H1 (cell line): ENCODE data around the gene TAX1BP3. TPM values are rescaled to one million over a fixed set of nuclear protein-coding genes. Genes with fewer than 3 reads are reported as not detected.

ENCODE experiments used
- CTCF ChIA-PET: fragments of 300-600 bp; sonication (Branson Sonifier 250); formaldehyde crosslinking; loops from one replicate; lab custom pipeline; 2021; ENCODE audit not compliant: partially characterized antibody; lab: Charles Lee
- POLR2A ChIA-PET: fragments of 300-600 bp; sonication (Branson Sonifier 250); formaldehyde crosslinking; loops from one replicate; lab custom pipeline; 2021; ENCODE audit warnings: inconsistent platforms; ENCODE audit not compliant: partially characterized antibody; lab: Charles Lee
- DNase-seq, 2 experiments: peaks; one replicate each; pipeline versions ENCODE4 v3.0.0 to v3.0.0-alpha.2; 2010 to 2022; ENCODE audit warnings: low spot score in 2 of 2, low read depth in 1 of 2, mixed read lengths in 1 of 2
- FAIRE-seq: peaks from 2 replicates; lab custom pipeline; 2011; peaks lifted over from hg19 to GRCh38; lab: Jason Lieb, UNC
- H2AFZ ChIP-seq: 2 replicates; pipeline ENCODE4 v1.8.1; 2012; ENCODE audit warnings: low read length, inconsistent platforms
- H2AK5ac ChIP-seq: 2 replicates; pipeline ENCODE4 v1.6.1; 2013; ENCODE audit warnings: low read depth, low read length
- H2BK120ac ChIP-seq: replicated peaks from 2 replicates; pipeline ENCODE3; 2013; ENCODE audit warnings: low read depth, low read length, inconsistent platforms
- H2BK12ac ChIP-seq: 2 replicates; pipeline ENCODE4 v1.6.1; 2013; ENCODE audit warnings: low read depth, low read length
- H2BK15ac ChIP-seq: 2 replicates; pipeline ENCODE4 v1.6.1; 2013; ENCODE audit warnings: low read length
- H2BK20ac ChIP-seq: 2 replicates; pipeline ENCODE4 v1.6.1; 2013; ENCODE audit warnings: low read length
- H2BK5ac ChIP-seq: 2 replicates; pipeline ENCODE4 v1.6.1; 2013; ENCODE audit warnings: low read depth, low read length
- H3K14ac ChIP-seq: 2 replicates; pipeline ENCODE4 v1.6.1; 2013; ENCODE audit warnings: inconsistent platforms; ENCODE audit not compliant: insufficient read length
- H3K18ac ChIP-seq: 2 replicates; pipeline ENCODE4 v1.6.1; 2013; ENCODE audit warnings: low read length; ENCODE audit errors: extremely low read depth
- H3K23ac ChIP-seq: 2 replicates; pipeline ENCODE4 v1.6.1; 2013; ENCODE audit warnings: inconsistent platforms; ENCODE audit not compliant: insufficient read length
- H3K23me2 ChIP-seq: 2 replicates; pipeline ENCODE4 v1.6.1; 2013; ENCODE audit warnings: low read depth, low read length
- H3K27ac ChIP-seq: 2 replicates; pipeline ENCODE4 v1.6.1; 2011; ENCODE audit warnings: low read depth, low read length, inconsistent platforms
- H3K27me3 ChIP-seq, 4 experiments: replicated peaks in 1 of 4; 1 replicate in 1 of 4; 2 replicates in 3 of 4; pipeline versions ENCODE4 v1.6.1 to v1.8.1; 2011 to 2013; ENCODE audit warnings: low read length in 3 of 4, mild to moderate bottlenecking in 3 of 4, inconsistent platforms in 2 of 4, mixed read lengths in 2 of 4, moderate library complexity in 1 of 4; ENCODE audit not compliant: control insufficient read depth in 3 of 4, insufficient read depth in 3 of 4; ENCODE audit errors: extremely low read depth in 1 of 4
- H3K36me3 ChIP-seq, 4 experiments: 2 replicates each; pipeline versions ENCODE4 v1.6.1 to v1.8.1; 2011 to 2013; ENCODE audit warnings: mild to moderate bottlenecking in 4 of 4, low read length in 3 of 4, moderate library complexity in 2 of 4, control low read depth in 1 of 4, inconsistent platforms in 1 of 4; ENCODE audit not compliant: insufficient read depth in 4 of 4, control insufficient read depth in 2 of 4
- H3K4ac ChIP-seq: replicated peaks from 2 replicates; pipeline ENCODE3; 2013; ENCODE audit warnings: low read length, low read depth, mixed read lengths, inconsistent platforms; ENCODE audit not compliant: insufficient read length
- H3K4me1 ChIP-seq, 4 experiments: replicated peaks in 1 of 4; 1 replicate in 1 of 4; 2 replicates in 3 of 4; pipeline versions ENCODE4 v1.6.1 to v1.8.1; 2011 to 2013; ENCODE audit warnings: low read length in 3 of 4, inconsistent platforms in 2 of 4, mixed read lengths in 1 of 4; ENCODE audit not compliant: insufficient read depth in 4 of 4, control insufficient read depth in 3 of 4
- H3K4me2 ChIP-seq, 2 experiments: 2 replicates each; pipeline versions ENCODE4 v1.6.1 to v1.8.1; 2011 to 2013; ENCODE audit warnings: low read depth in 2 of 2, low read length in 2 of 2, control low read depth in 1 of 2, inconsistent platforms in 1 of 2, mild to moderate bottlenecking in 1 of 2; ENCODE audit not compliant: insufficient read depth in 1 of 2
- H3K4me3 ChIP-seq, 4 experiments: fragments of 200-600, 300-600 bp in 1 of 4; sonication (generic), shearing (Covaris generic), sonication (Bioruptor Twin) in 1 of 4; 2 replicates each; pipeline versions ENCODE4 v1.5.1 to v1.8.1; 2011 to 2016; ENCODE audit warnings: low read length in 4 of 4, low read depth in 3 of 4, control low read depth in 2 of 4, inconsistent platforms in 2 of 4, mild to moderate bottlenecking in 2 of 4, mixed read lengths in 1 of 4, moderate library complexity in 1 of 4; ENCODE audit not compliant: insufficient read depth in 2 of 4; ENCODE audit errors: extremely low read depth in 1 of 4
- H3K56ac ChIP-seq: replicated peaks from 2 replicates; pipeline ENCODE3; 2013; ENCODE audit warnings: low read depth, mild to moderate bottlenecking, mixed read lengths, low read length, inconsistent platforms; ENCODE audit not compliant: insufficient read length
- H3K79me1 ChIP-seq: 2 replicates; pipeline ENCODE4 v1.6.1; 2013; ENCODE audit warnings: low read depth, low read length, control low read depth
- H3K79me2 ChIP-seq, 2 experiments: 2 replicates each; pipeline versions ENCODE4 v1.6.1 to v1.8.1; 2012 to 2013; ENCODE audit warnings: low read length in 2 of 2, mild to moderate bottlenecking in 2 of 2, inconsistent platforms in 1 of 2; ENCODE audit not compliant: insufficient read depth in 2 of 2, control insufficient read depth in 1 of 2
- H3K9ac ChIP-seq, 4 experiments: replicated peaks in 1 of 4; 1 replicate in 1 of 4; 2 replicates in 3 of 4; pipeline versions ENCODE4 v1.6.1 to v1.8.1; 2011 to 2013; ENCODE audit warnings: low read depth in 3 of 4, low read length in 3 of 4, control low read depth in 2 of 4, mild to moderate bottlenecking in 2 of 4, moderate library complexity in 2 of 4, inconsistent platforms in 1 of 4; ENCODE audit errors: extremely low read depth in 1 of 4
- H3K9me3 ChIP-seq, 2 experiments: 2 replicates each; pipeline versions ENCODE4 v1.6.1 to v1.8.1; 2012 to 2013; ENCODE audit warnings: mild to moderate bottlenecking in 2 of 2, moderate library complexity in 2 of 2, control low read depth in 1 of 2, inconsistent platforms in 1 of 2, low read depth in 1 of 2, low read length in 1 of 2, mixed read lengths in 1 of 2; ENCODE audit not compliant: insufficient read depth in 2 of 2
- H4K20me1 ChIP-seq, 2 experiments: replicated peaks in 1 of 2; 2 replicates each; pipeline versions ENCODE3 to v1.8.1; 2011 to 2013; ENCODE audit warnings: inconsistent platforms in 2 of 2, low read length in 2 of 2, mild to moderate bottlenecking in 1 of 2; ENCODE audit not compliant: insufficient read depth in 2 of 2, control insufficient read depth in 1 of 2
- H4K5ac ChIP-seq: 2 replicates; pipeline ENCODE4 v1.6.1; 2013; ENCODE audit warnings: low read length, low read depth, mixed read lengths, inconsistent platforms; ENCODE audit not compliant: insufficient read length
- H4K8ac ChIP-seq: 2 replicates; pipeline ENCODE4 v1.8.0; 2013; ENCODE audit warnings: mild to moderate bottlenecking, moderate library complexity, low read length, inconsistent platforms; ENCODE audit not compliant: insufficient read depth; ENCODE audit errors: extremely low read depth
- H4K91ac ChIP-seq: replicated peaks from 2 replicates; pipeline ENCODE3; 2013; ENCODE audit warnings: low read length, mixed read lengths, inconsistent platforms; ENCODE audit not compliant: insufficient read length
- WGBS, 2 experiments: shearing (Covaris generic) in 1 of 2; methylation state at CpG; one replicate each; pipeline versions ENCODE4 v1.1.6 to v1.1.7; 2013 to 2015; ENCODE audit warnings: low lambda C conversion rate in 2 of 2, mixed read lengths in 2 of 2, inconsistent platforms in 1 of 2, low coverage in 1 of 2, missing lambda C conversion rate in 1 of 2; ENCODE audit not compliant: insufficient replicate concordance in 2 of 2, insufficient coverage in 1 of 2, insufficient read length in 1 of 2; ENCODE audit errors: extremely low coverage in 1 of 2, missing lambda C conversion rate in 1 of 2; 5-methylcytosine and 5-hydroxymethylcytosine counted together
- polyA plus RNA-seq, 7 experiments: library from polyadenylated mRNA; depleted of rRNA in 3 of 7; stranded (reverse) in 5 of 7; unstranded in 2 of 7; fragments of >200 nt in 5 of 7; fragments of 200-250 nt in 2 of 7; gene quantifications; 1 replicate in 5 of 7; 2 replicates in 1 of 7; 4 replicates in 1 of 7; pipeline versions ENCODE4 v1.2.1 to v1.2.3, GENCODE V29; 2011 to 2013; ENCODE audit warnings: missing spikeins in 2 of 7, mixed read lengths in 2 of 7
- total RNA-seq: library from RNA; stranded (reverse); fragmentation: NEBNext Ultra II Directional; extraction: Animal tissue kit (Norgen Biotek cat#: 25700); gene quantifications from 2 replicates; pipeline ENCODE4 v1.2.1, GENCODE V29; 2021

The TAX1BP3 gene
- total and polyA plus RNA-seq, 2 of the 8 experiments (the other 6 are each of a cell fraction or from before 2014, with no cell fraction given) = 65.3 to 81.8 TPM

- Histone ChIP-seq H3K36me3 (no peaks in the 10 kb centered on the region), H3K23me2 (no peaks in the 10 kb centered on the region), H3K27ac (no peak overlapping the region), H3K9me3 (no peaks in the 10 kb centered on the region), H3K4ac (no peak overlapping the region), H2BK15ac (0 out of 2 replicates have a peak overlapping the region, but pooled peaks have one; percentile 46), H4K91ac (no peak overlapping the region), H4K8ac (no peak overlapping the region), H3K79me1 (no peaks in the 10 kb centered on the region), H2BK12ac (no peak overlapping the region), H3K4me2 (no peak overlapping the region), H3K56ac (no peak overlapping the region), H4K5ac (no peak overlapping the region), H3K79me2 (no peaks in the 10 kb centered on the region), H2AFZ (0 out of 2 replicates have a peak overlapping the region, but pooled peaks have one; percentile 14), H4K20me1 (peaks cover 0 to 4% of the 10 kb centered on the region in 2 experiments), H3K9ac (no peak overlapping the region), H3K4me1 (peaks cover 0 to 3% (median 0%) of the 10 kb centered on the region in 4 experiments; a peak in 3 of 7 replicates), H2BK120ac (no peak overlapping the region), H3K14ac (no peak overlapping the region), H3K18ac (no peak overlapping the region; the same call in 1 of the 2 replicates), H2BK5ac (peak overlapping the region; percentile 7; the same call in 1 of the 2 replicates), H3K4me3 (no peak overlapping the region), H2AK5ac (no peak overlapping the region), H3K23ac (no peak overlapping the region), H3K27me3 (no peaks in the 10 kb centered on the region), H2BK20ac (no peak overlapping the region)
- POLR2A ChIA-PET = interaction anchor here (0.6 kb wide), 1 partner anchor 205 kb away, joined by 3 read pairs; the partner anchor contains the start of gene CAMKK1
- DNase-seq (peak in 1 of 2 experiments; percentile 52), FAIRE-seq (no peak)
- CTCF ChIA-PET = interaction anchor here (1.0 to 1.5 kb wide), 3 partner anchors 10 to 673 kb away, joined by 3 to 4 read pairs (median 3); no protein-coding TSS in a partner anchor
- WGBS, 2 experiments = 77% methylated on average over 13 of the region's 19 CpGs; no CpG with 5 or more reads in 1 of the 2 experiments
These were observed 19.7 kb upstream of the TAX1BP3 start for GRCh38 chr17:3688027-3688553.
